Transverse colon (tissue), 4 donors: ENCODE data around the gene ZNF74.

ENCODE experiments used
- CTCF ChIP-seq, 5 experiments: fragments of 200-600 bp in 3 of 5; fragments of 450-650 bp in 2 of 5; sonication (generic) in 3 of 5; IDR thresholded peaks; 1 replicate in 2 of 5; 2 replicates in 3 of 5; pipeline ENCODE4 v1.5.1; 2016 to 2017; ENCODE audit warnings: antibody characterized with exemption in 5 of 5, inconsistent platforms in 3 of 5, mild to moderate bottlenecking in 2 of 5, moderate library complexity in 1 of 5
- POLR2A ChIP-seq: fragments of 450-650 bp; IDR thresholded peaks from one replicate; pipeline ENCODE4 v1.6.1; 2016; ENCODE audit warnings: antibody characterized with exemption, mild to moderate bottlenecking, moderate library complexity
- POLR2AphosphoS5 ChIP-seq, 3 donors: sonication (generic); formaldehyde crosslinking; IDR thresholded peaks; one replicate each; pipeline ENCODE4 v1.6.1; 2016; ENCODE audit warnings: antibody characterized with exemption in 3 of 3

- TF ChIP-seq CTCF (IDR thresholded peaks at IDR 0.05): no peak
- no peak for TF ChIP-seq POLR2AphosphoS5 (IDR thresholded peaks at IDR 0.05)
- TF ChIP-seq POLR2A: no peak
These were observed 56.0 kb downstream of the ZNF74 start for GRCh38 chr22:20449819-20450550.
